Anterior cingulate cortex (tissue), 58 donors: Measurements from ENCODE around the gene TMEM171.
A peak's percentile ranks its signal among the peaks of the same experiment; 100 is the strongest.

Source experiments
- DNase-seq, 58 donors: peaks; one replicate each; lab custom pipeline; 2025; lab: John Stamatoyannopoulos, UW

Gene TMEM171

GRCh38 chr5:73119451-73120157 lies 771 bp upstream of the TMEM171 start:
- DNase-seq: peak in 1 of 58 donors; percentile 5

DNA sequence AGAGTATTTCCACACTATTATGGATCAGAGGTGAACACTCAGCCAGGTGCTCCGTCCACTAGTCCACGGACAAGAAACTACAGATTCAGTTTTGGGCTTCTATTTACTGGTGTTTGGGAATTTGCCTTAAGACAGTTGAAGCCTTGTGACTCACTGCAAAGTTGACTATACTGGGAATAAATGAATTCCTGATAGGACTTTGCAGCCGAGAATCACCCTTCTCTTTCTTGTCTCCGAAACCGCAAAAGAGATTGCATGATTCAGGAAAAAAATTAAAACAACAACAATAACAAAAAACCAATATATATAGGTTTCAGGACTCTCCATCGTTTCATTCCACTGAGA lies 716 bp downstream of the TMEM171 start:
- no peak for DNase-seq

- DNase-seq: no peak
These were observed 2.8 kb downstream of the TMEM171 start for GRCh38 chr5:73122875-73123810.

- no peak for DNase-seq
These were observed 4.9 kb downstream of the TMEM171 start for GRCh38 chr5:73125289-73125688.

DNA sequence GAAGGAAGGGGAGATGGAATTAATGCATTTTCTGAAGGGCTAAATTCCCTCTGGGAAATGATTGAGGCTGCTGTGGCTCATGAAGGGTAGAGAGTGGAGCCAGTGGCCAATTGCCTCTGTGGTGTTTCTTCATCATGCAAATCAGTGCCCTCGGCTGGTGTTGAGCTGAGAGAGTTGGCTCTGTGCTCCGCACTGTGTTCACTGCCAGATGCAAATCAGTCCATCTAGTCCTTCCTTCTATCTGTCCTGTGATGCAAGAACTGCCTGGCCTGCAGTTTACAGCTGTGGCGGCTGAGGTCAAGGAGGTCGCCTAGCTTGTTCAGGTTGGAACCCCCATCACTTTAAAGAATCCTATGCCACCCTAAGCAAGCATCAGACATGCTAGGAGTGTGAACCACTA lies 6.0 kb downstream of the TMEM171 start:
- peak in 38 of 58 donors; percentile 2 to 73 (median 38) for DNase-seq

DNA sequence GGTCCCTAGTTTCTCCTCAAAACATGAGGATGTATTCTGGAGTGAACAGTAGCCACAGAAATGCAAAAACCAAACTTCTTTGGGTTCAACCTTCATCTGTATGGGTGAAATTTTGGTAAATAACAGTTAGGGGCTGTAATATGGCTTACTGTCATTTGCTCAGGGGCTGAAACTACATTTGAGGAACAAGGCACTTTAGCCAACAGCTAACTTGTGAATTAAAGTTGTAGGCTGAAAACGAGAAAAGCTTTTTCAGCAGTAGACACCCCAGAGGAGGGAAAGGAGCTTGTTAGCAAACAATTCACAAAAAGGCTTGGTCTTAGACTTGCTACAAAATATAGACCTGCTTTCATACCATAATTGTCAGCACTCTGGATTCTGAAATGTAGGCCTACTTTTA lies 6.6 kb downstream of the TMEM171 start:
- no peak for DNase-seq

- DNase-seq: no peak
These were observed 8.8 kb downstream of the TMEM171 start for GRCh38 chr5:73129143-73129542.

DNA sequence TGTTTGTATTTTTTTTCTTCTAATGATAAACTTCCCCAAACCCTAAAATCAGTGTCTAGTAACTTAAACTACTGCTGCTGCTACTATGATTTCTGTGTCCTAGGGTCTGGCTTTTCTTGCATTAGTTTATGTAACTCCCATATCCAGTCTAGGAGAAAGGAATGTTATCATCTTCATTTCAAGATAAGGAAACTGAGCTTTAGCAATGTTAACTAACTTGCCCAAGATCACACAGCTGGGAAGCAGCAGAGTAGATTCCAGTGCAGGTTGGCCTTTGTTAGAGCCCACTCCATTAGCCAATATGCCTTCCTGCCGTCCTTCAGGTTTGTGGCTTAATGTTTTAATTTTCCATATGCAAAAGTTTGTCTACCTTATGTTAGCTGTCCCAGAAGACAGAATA lies 10.4 kb downstream of the TMEM171 start:
- no peak for DNase-seq

GRCh38 chr5:73131711-73132425 lies 11.5 kb downstream of the TMEM171 start:
- DNase-seq: no peak

- DNase-seq: no peak
These were observed 12.4 kb downstream of the TMEM171 start for GRCh38 chr5:73132759-73133158.

GRCh38 chr5:73135021-73135420 lies 14.6 kb downstream of the TMEM171 start:
- DNase-seq: no peak

DNA sequence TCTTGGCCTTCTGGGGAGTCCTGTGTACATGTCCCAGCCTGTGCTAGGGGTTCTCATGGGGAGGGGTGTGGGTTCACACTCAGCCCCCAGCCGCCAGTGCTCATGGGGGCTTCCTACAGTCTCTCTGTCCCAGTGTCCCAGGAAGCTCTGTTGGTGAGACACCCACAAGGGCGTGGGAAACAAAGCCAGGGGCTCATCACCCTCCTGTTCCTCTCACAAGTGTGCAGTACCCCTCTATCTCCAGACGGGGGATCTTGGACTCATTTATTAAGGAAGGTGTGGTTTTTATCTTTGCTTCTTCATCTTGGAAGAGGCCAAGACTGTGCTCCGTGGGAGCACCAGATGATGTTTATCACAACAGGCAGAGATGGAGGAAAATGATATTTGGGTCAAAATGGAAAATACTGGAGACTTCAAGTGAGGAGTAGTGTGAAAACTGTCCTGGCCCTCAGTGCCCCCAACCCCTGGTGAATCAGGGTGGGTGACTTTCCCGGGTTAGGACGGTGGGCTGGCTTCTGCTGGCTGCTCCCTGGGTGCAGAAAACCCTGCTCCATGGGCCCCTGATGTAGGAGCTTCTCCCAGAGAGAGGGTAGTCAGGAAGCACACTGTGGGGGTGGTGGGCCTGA lies 15.2 kb downstream of the TMEM171 start:
- no peak for DNase-seq

GRCh38 chr5:73136055-73136562 lies 15.7 kb downstream of the TMEM171 start:
- DNase-seq: no peak

DNA sequence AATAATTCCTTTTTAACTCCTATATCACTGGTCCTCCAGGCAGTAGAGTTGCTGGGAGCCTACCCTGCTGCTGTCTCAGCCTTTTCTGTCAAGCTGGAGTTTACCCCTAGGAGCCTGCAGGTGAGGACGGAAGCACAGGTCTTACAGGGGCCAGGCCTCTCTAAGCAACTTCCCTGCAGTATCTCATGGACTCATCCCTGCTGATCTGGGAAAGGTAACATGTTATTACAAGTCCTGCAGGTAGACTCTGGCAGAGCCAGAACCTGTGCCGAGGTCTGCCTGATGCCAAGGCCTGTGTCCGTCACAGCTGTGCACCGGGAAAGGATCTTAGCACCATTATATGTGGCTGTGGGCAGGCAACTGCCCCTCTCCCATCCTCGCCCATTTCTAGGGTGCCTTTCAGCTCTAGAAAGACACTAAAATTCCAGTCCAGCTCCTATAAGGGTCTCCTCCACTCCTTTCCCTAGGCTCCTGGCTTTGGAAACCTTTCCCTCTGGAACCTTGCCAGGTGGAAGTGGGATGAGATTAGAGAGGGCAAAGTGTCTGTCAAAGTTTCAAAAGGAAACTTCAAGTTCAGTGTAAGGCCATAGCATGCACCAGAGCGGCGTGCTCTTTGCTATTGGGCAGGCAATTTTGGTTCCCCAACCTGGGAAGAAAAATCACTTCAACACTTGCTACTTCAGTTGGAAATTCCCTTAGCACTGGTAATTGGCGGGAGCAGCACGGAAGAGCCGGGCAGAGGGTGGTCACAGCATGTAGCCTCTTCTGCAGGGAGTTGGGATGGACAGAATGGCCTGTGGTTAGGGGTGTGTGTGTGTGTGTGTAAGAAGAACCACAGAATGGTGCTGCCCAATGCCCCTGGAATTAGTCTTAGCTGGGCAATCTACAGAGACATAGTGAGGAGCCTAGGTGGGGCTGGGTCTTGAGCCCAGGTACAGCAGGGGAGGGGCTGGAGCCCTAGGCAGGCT lies 17.5 kb downstream of the TMEM171 start:
- no peak for DNase-seq

DNA sequence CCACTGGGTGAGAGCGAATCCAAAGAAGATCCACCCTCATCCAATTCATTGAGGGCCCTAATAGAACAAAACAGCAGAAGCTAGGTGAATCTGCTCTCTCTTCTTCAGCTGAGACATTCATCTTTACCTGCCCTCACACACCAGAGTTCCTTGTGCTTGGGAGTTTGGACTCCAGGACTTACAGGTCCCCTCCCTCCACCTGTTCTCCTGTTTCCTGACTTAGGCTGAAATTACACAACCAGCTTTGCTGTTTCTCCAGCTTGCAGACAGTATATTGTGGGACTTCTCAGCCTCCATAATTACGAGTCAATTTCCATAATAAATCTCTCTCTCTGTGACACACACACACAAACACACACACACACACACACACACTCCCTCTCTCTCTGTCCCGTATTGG lies 19.1 kb downstream of the TMEM171 start:
- DNase-seq: no peak

GRCh38 chr5:73140801-73141200 lies 20.4 kb downstream of the TMEM171 start:
- DNase-seq: no peak

DNA sequence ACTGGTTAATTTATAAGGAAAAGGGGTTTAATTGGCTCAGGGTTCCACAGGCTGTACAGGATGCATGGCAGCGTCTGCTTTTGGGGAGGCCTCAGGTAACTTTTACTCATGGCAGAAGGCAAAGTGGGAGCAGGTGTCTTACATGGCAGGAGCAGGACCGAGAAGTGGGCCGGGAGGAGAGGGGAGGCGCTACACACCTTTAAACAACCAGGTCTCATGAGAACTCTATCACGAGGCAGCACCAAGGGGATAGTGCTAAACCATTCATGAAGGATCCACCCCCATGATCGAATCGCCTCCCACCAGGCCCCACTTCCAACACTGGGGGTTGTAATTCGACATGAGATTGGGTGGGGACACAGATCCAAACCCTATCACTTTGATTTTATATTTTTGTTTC lies 21.7 kb downstream of the TMEM171 start:
- DNase-seq: no peak

DNA sequence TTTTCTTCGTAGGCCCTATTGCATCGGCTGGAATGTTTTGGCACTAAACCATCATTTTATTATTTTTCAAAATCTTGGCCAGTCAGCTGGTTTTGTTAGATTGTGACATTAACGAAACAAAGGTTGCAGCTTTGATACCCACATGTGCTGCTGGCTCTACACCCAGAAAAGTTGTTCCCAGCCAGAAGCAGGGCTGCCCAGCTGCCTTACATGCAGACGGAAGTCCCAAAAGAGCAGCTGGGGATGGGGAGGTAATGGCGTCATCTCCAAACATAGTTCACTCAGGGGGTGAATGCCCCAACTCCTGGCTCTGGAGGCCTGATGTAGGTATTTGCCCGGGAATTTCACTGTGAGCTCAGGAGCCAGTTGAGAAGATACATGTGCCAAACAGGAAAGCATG lies 23.3 kb downstream of the TMEM171 start:
- DNase-seq: no peak

DNA sequence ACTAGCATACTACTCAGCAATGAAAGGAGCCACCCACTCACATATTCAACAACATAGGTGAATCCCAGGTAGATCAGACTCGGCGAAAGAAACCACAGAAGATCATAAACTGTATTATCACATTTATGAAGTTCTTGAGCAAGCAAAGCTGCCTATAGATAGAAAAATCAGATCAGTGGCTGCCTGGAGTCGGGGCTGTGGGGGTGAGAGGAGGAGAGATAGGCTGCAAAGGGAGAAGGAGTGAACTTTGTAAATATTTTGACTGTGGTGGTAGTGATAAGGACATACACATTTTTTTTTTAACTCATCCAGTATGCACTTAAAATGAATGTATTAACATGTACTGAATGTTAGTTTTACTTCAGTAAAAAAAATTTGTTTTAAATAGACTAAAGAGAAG lies 29.2 kb downstream of the TMEM171 start:
- DNase-seq: no peak
